Natural killer cell (primary cell): ENCODE results near the gene NUCB1. TPM values are rescaled to one million over a fixed set of nuclear protein-coding genes. Genes with fewer than 3 reads are reported as not detected.
"Not testable (repeated sequence)": the region's sequence is repeated elsewhere in the genome, so short reads cannot be mapped to it uniquely, and the experiment has no call there.

ENCODE experiments used
- ATAC-seq, 3 donors: fragments of 150-1000 bp in 2 of 3; fragments of 200-7000 bp in 1 of 3; cut with Tn5 transposase; 1 replicate in 1 of 3; 2 replicates in 2 of 3; pipeline ENCODE4 v1.10.0; 2021; ENCODE audit warnings: mild to moderate bottlenecking in 2 of 3, moderate library complexity in 2 of 3
- DNase-seq, 2 donors: peaks; one replicate each; pipeline versions ENCODE4 v3.0.0 to v3.0.0-alpha.2; 2013 to 2021; ENCODE audit warnings: mixed read lengths in 1 of 2
- H3K27ac ChIP-seq: one replicate; pipeline ENCODE4 v1.5.1; 2013; ENCODE audit warnings: mild to moderate bottlenecking, low read length
- H3K27me3 ChIP-seq: one replicate; pipeline ENCODE4 v1.6.1; 2013; ENCODE audit warnings: low read length; ENCODE audit not compliant: control insufficient read depth, insufficient read depth
- H3K36me3 ChIP-seq: one replicate; pipeline ENCODE4 v1.6.1; 2013; ENCODE audit warnings: low read length; ENCODE audit not compliant: control insufficient read depth, insufficient read depth
- H3K4me1 ChIP-seq: one replicate; pipeline ENCODE4 v1.6.1; 2013; ENCODE audit warnings: low read length; ENCODE audit not compliant: control insufficient read depth, insufficient read depth
- H3K4me3 ChIP-seq: one replicate; pipeline ENCODE4 v1.5.1; 2013; ENCODE audit warnings: low read length
- H3K9me3 ChIP-seq: one replicate; pipeline ENCODE4 v1.6.1; 2013; ENCODE audit warnings: low read length; ENCODE audit not compliant: control insufficient read depth, insufficient read depth
- H3K27ac Mint-ChIP-seq, 2 donors: one replicate each; pipeline ENCODE4 v1.8.0; 2022; ENCODE audit warnings: mild to moderate bottlenecking in 2 of 2, mixed read lengths in 2 of 2, moderate library complexity in 1 of 2
- H3K27me3 Mint-ChIP-seq, 2 donors: one replicate each; pipeline ENCODE4 v1.8.0; 2022; ENCODE audit warnings: low read depth in 2 of 2, mixed read lengths in 2 of 2
- H3K36me3 Mint-ChIP-seq: one replicate; pipeline ENCODE4 v1.8.0; 2022; ENCODE audit warnings: mixed read lengths
- H3K4me1 Mint-ChIP-seq, 2 donors: one replicate each; pipeline ENCODE4 v1.8.0; 2022; ENCODE audit warnings: mixed read lengths in 2 of 2
- H3K4me3 Mint-ChIP-seq: one replicate; pipeline ENCODE4 v1.8.0; 2022; ENCODE audit warnings: mild to moderate bottlenecking, moderate library complexity, mixed read lengths
- H3K9me3 Mint-ChIP-seq, 2 donors: one replicate each; pipeline ENCODE4 v1.8.0; 2022; ENCODE audit warnings: mixed read lengths in 2 of 2
- WGBS: methylation state at CpG from one replicate; pipeline ENCODE4 v1.1.7; 2013; ENCODE audit warnings: missing lambda C conversion rate; ENCODE audit not compliant: insufficient coverage; 5-methylcytosine and 5-hydroxymethylcytosine counted together
- intact Hi-C: fragments of 100-400 bp; cut with micrococcal nuclease; formaldehyde crosslinking; loops from one replicate; pipeline ENCODE4 v1.14.2; 2022
- total RNA-seq, 4 donors: library from RNA; stranded (reverse); fragments of 120-200 nt in 1 of 4; gene quantifications; one replicate each; pipeline versions ENCODE4 v1.2.3 to v1.2.4, GENCODE V29; 2013 to 2022
- TF ChIP-seq, protein P1 (sequence below): fragments of 200-600 bp; IDR thresholded peaks from one replicate; pipeline ENCODE4 v1.8.0; 2022; ENCODE audit warnings: antibody characterized with exemption

NUCB1 gene
- total RNA-seq, 3 donors from 2014 or later (not counting 1 experiment from before 2014, with no cell fraction given), result 163 to 192 (median 171) TPM

- Histone ChIP-seq H3K27me3 (no peaks in the 10 kb centered on the region), H3K9me3 (no peaks in the 10 kb centered on the region), H3K4me3 (no peak overlapping the region), H3K36me3 (peaks cover 25% of the 10 kb centered on the region), H3K4me1 (no peaks in the 10 kb centered on the region), H3K27ac (no peak overlapping the region)
- Mint-ChIP-seq H3K27me3 (no peaks in the 10 kb centered on the region), H3K9me3 (no peaks in the 10 kb centered on the region), H3K4me3 (no peak overlapping the region), H3K4me1 (peaks cover 5 to 7% of the 10 kb centered on the region in 2 donors), H3K27ac (no peak overlapping the region), H3K36me3 (no peaks in the 10 kb centered on the region)
- WGBS, result 96% methylated on average over 11 of the region's 12 CpGs
- intact Hi-C loops, result no loop called here
- TF ChIP-seq, protein P1, sequence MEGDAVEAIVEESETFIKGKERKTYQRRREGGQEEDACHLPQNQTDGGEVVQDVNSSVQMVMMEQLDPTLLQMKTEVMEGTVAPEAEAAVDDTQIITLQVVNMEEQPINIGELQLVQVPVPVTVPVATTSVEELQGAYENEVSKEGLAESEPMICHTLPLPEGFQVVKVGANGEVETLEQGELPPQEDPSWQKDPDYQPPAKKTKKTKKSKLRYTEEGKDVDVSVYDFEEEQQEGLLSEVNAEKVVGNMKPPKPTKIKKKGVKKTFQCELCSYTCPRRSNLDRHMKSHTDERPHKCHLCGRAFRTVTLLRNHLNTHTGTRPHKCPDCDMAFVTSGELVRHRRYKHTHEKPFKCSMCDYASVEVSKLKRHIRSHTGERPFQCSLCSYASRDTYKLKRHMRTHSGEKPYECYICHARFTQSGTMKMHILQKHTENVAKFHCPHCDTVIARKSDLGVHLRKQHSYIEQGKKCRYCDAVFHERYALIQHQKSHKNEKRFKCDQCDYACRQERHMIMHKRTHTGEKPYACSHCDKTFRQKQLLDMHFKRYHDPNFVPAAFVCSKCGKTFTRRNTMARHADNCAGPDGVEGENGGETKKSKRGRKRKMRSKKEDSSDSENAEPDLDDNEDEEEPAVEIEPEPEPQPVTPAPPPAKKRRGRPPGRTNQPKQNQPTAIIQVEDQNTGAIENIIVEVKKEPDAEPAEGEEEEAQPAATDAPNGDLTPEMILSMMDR, result no peak
- ATAC-seq, result no peak
- no peak for DNase-seq
Observed at GRCh38 chr19:48921721-48922500, 21.8 kb downstream of the NUCB1 start.

DNA sequence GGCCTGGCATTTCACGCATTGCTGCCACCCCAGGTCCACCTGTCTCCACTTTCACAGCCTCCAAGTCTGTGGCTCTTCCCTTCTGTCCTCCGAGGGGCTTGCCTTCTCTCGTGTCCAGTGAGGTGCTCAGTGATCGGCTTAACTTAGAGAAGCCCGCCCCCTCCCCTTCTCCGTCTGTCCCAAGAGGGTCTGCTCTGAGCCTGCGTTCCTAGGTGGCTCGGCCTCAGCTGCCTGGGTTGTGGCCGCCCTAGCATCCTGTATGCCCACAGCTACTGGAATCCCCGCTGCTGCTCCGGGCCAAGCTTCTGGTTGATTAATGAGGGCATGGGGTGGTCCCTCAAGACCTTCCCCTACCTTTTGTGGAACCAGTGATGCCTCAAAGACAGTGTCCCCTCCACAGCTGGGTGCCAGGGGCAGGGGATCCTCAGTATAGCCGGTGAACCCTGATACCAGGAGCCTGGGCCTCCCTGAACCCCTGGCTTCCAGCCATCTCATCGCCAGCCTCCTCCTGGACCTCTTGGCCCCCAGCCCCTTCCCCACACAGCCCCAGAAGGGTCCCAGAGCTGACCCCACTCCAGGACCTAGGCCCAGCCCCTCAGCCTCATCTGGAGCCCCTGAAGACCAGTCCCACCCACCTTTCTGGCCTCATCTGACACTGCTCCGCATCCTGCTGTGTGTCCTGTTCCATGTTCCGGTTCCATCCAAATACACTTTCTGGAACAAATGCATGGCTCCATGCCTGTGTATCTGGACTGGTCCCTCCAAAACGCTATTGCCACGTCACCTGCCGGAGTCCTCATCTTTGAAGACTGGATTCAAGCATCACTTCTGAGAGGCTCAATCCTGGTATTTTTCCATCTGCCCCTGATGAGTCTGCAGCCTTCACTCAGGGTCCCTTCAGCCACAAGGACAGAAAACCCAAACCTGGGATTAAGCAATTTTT is 22.7 kb downstream of the NUCB1 start:
- Histone ChIP-seq H3K36me3 (peaks cover 23% of the 10 kb centered on the region), H3K4me3 (no peak overlapping the region), H3K9me3 (no peaks in the 10 kb centered on the region), H3K27ac (no peak overlapping the region), H3K27me3 (no peaks in the 10 kb centered on the region), H3K4me1 (no peaks in the 10 kb centered on the region)
- no peaks in the 10 kb centered on the region for H3K36me3 Mint-ChIP-seq
- H3K27me3 Mint-ChIP-seq, result no peaks in the 10 kb centered on the region
- H3K4me1 Mint-ChIP-seq, result peaks cover 2 to 4% of the 10 kb centered on the region in 2 donors
- 92% methylated on average over 18 of the region's 18 CpGs for WGBS
- intact Hi-C loops, result no loop called here
- H3K4me3 Mint-ChIP-seq, result no peak overlapping the region
- H3K9me3 Mint-ChIP-seq, result no peaks in the 10 kb centered on the region
- H3K27ac Mint-ChIP-seq, result no peak overlapping the region
- DNase-seq (no peak), ATAC-seq (no peak)
- TF ChIP-seq, protein P1, result no peak

DNA sequence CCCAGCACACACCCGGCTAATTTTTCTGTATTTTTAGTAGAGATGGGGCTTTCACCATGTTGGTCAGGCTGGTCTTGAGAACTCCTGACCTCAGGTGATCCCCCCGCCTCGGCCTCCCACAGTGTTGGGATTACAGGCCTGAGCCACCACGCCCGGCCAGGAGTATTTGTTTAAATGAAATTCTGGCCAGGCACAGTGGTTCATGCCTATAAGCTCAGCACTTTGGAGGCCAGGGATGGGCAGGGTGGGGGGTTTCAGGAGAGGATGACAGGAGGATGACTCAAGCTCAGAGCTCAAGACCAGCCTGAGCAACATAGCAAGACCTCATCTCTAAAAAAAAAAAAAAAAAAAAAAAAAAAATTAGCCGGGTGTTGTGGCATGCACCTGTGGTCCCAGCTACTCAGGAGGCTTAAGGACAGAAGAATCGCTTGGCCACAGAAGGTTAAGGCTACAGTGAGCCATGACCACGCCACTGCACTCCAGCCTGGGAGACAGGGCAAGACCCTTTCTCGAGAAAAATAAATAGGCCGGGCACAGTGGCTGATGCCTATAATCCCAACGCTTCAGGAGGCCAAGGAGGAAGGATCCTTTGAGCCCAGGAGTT is 25.2 kb downstream of the NUCB1 start:
- Histone ChIP-seq H3K27me3 (no peaks in the 10 kb centered on the region), H3K4me1 (no peaks in the 10 kb centered on the region), H3K4me3 (no peak overlapping the region), H3K27ac (no peak overlapping the region), H3K36me3 (peaks cover 11% of the 10 kb centered on the region), H3K9me3 (no peaks in the 10 kb centered on the region)
- no peaks in the 10 kb centered on the region for H3K27me3 Mint-ChIP-seq
- no peak for DNase-seq
- 93% methylated on average over 11 of the region's 11 CpGs for WGBS
- no peak overlapping the region for H3K27ac Mint-ChIP-seq
- no peaks in the 10 kb centered on the region for H3K36me3 Mint-ChIP-seq
- H3K4me3 Mint-ChIP-seq, result no peak overlapping the region
- ATAC-seq, result no peak
- intact Hi-C loops, result no loop called here
- TF ChIP-seq, protein P1, result no peak
- H3K9me3 Mint-ChIP-seq, result no peaks in the 10 kb centered on the region
- H3K4me1 Mint-ChIP-seq, result no peaks in the 10 kb centered on the region

DNA sequence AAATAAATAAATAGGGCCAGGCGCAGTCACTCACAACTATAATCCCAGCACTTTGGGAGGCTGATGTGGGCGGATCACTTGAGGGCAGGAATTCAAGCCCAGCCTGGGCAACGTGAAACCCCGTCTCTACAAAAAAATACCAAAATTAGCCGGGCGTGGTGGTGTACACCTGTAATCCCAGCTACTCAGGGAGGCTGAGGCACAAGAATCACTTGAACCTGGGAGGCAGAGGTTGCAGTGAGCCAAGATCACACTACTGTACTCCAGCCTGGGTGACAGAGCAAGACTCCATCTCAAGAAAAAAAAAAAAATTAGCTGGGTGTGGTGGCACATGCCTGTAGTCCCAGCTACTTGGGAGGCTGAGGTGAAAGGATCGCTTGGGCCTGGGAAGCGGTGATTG is 25.8 kb downstream of the NUCB1 start:
- H3K4me1 ChIP-seq, H3K4me3 ChIP-seq, H3K36me3 ChIP-seq, intact Hi-C loops, H3K9me3 Mint-ChIP-seq, H3K27me3 ChIP-seq, H3K27me3 Mint-ChIP-seq, H3K27ac Mint-ChIP-seq, H3K9me3 ChIP-seq, H3K4me3 Mint-ChIP-seq, H3K27ac ChIP-seq, H3K4me1 Mint-ChIP-seq, ATAC-seq, DNase-seq, H3K36me3 Mint-ChIP-seq: not testable (repeated sequence)
- WGBS, result 90% methylated on average over 7 of the region's 8 CpGs
